C1 segment of cervical spinal cord (tissue), 14 donors: ENCODE data around the gene PRKAR2B.
A peak's percentile ranks its signal among the peaks of the same experiment; 100 is the strongest.

Experiments used
- DNase-seq, 14 donors: peaks; one replicate each; lab custom pipeline; 2025; lab: John Stamatoyannopoulos, UW

Gene PRKAR2B

DNA sequence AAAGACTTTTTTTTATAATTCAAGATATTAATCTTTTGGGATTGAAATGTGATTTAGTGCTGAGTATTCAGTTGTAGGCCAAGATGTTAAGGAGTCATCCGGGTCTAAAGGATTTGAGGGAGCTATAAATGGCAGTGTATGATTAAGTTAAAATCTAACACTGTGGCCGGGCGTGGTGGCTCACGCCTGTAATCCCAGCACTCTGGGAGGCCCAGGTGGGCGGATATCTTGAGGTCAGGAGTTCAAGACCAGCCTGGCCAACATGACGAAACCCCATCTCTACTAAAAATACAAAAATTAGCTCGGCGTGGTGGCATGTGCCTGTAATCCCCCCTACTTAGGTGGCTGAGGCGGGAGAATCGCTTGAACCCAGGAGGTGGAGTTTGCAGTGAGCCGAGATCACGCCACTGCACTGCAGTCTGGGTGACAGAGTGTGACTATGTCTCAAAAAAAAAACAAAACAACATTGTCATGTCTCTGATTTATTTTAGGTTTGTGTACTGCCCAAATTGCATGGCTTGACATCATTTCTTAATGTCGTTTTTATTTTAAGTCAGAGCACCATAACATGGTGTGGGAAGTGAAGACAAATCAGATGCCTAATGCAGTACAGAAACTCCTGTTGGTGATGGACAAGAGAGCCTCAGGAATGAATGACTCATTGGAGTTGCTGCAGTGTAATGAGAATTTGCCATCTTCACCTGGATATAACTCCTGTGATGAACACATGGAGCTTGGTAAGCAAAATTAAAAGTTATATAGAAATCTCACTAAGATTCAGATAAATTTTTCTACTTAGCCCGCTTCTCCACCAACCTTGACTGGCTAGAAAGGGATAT lies 135.0 kb downstream of the PRKAR2B start:
- no peak for DNase-seq

DNA sequence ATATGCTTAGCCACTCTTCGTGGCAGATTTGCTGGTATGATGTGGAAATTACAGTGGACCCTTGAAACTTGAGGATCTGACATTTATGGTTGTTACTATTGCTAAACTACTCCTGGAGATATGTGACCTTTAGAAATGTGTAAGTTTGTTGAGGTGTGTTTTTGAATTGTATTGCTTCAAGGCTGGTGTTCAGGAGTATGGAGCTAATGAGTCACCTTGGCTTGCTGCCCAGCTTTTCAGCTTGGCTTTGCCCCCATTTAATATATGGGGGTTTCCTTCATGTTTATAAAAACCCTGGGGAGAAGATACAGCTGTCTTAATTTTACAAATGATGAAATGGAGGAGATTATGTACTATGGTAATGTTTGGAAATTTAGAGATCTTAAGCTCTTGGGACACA lies 135.9 kb downstream of the PRKAR2B start:
- no peak for DNase-seq

DNA sequence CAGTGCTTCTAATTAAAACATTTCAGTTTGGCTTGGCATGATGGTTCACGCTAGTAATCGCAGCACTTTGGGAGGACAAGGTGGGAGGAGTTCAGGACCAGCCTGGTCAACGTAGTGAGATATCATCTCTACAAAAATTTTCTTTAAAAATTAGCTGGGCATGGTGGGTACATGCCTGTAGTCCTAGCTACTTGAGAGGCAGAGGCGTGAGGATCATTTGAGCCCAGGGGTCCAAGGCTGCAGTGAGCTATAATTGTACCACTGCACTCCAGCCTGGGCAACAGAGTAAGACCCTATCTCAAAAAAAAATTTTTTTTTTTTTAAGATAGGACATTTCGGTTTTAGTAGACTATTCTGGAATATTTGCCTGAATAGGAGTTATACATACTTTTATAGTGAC lies 136.7 kb downstream of the PRKAR2B start:
- DNase-seq, result no peak

DNA sequence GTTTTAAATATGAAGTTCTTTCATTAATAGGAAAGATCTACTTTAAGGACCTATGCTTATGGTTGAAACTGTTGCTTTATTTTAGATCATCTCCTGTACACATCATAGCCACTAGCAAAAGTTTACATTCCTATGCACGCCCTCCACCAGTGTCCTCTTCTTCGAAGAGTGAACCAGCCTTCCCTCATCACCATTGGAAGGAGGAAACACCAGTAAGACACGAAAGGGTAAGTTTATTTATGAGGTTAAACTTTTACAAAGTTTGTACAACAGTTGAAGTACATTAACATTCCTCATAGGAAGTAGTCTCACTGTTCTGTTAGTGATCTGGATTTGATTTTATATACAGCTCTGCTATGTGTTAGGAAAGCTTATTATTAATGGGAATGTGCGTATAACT lies 141.2 kb downstream of the PRKAR2B start:
- no peak for DNase-seq

DNA sequence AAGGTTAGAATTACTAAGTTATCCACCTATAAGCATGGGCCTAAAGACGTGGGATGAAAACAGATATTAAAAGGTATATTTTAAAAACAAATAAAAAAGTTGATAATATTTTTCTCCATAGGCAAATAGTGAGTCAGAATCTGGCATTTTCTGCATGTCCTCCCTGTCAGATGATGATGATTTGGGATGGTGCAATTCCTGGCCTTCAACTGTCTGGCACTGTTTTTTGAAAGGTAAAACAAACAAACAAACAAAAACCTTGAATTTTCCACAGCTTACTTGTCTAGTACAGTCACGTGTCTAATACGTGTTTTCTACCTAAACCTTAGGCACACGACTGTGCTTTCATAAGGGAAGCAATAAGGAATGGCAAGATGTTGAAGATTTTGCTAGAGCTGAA lies 141.7 kb downstream of the PRKAR2B start:
- DNase-seq, result no peak

DNA sequence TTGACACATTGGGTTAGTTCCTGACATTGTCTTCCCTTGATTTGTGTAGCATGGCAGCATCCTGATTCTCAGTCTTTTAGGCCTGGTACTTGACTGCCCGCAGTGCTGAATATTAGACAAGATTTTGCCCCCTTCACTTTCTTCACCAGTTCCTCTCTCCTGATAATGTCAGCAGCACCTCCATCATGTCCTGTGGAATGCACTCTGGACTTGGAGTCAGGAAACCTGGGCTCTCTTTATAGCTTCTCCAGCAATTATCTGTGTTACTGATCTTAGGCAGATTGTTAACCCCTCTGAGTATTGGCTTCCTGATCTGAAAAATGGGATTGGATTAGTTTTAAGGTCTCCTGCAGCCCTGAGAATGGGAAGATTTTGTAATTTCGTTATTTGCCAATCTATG lies 143.3 kb downstream of the PRKAR2B start:
- no peak for DNase-seq

DNA sequence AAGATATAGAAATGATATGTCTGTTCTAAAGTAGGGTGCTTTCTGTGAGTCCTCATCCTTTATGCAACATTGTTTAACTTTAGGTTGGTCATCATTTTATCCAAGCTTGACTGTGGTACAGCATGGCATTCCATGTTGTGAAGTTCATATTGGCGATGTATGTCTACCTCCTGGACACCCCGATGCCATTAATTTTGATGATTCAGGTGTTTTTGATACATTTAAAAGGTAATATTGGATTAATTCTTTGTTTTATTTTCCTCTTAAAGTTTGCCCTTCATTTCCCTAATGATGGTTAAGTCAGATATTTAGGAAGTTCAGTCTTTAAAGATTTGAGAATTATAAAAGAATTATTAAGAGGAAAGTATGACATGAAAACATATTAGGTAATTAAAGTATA lies 145.6 kb downstream of the PRKAR2B start:
- no peak for DNase-seq

DNA sequence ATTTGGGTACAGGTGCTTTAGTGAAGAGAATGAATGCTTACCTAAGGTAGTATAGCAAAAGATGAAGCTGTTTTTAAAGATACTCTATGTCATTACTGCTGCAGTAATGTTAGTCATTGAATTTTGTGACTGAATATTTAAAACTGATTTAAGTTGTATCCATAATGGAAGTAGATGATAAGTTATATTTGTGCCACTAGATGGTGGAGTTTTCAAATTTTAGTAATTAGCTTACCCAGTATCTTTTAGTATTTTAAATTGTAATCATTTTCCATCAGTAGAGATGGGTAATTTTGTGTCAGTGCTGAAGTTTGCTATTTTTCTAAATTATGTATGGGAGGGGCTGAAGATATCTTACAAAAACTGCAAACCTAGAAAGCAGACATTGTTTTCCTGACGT lies 149.5 kb downstream of the PRKAR2B start:
- DNase-seq, result no peak

DNA sequence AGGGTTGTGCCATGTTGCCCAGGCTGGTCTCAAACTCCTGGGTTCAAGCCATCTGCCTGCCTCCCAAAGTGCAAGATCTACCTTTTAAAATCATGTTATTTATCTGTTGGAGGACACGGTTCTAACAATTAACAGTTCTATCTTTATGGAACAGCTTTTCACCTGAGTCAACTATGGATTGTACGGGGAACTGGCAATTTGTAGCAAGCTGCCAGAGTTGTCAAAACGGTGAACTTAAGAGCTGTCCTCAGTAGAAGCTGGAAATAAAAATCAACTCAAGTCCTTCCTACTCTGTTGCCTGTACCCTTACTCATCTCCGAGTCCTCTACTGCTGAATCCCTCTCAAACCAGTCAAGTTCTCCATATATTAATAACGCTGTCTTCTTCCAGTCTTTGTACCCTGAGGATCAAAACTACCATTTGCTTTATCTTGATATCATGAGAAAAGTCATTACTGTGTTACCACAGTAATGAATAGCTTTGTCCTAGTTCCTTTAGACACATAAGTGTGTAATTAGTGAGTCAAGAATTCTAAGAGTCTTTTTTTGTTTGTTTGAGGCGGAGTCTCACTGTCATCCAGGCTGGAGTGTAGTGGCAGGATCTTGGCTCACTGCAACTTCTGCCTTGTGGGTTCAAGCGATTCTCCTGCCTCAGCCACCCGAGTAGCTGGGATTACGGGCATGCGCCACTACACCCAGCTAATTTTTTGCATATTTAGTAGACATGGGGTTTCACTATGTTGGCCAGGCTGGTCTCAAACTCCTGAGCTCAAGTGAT lies 152.5 kb downstream of the PRKAR2B start:
- DNase-seq, result no peak

DNA sequence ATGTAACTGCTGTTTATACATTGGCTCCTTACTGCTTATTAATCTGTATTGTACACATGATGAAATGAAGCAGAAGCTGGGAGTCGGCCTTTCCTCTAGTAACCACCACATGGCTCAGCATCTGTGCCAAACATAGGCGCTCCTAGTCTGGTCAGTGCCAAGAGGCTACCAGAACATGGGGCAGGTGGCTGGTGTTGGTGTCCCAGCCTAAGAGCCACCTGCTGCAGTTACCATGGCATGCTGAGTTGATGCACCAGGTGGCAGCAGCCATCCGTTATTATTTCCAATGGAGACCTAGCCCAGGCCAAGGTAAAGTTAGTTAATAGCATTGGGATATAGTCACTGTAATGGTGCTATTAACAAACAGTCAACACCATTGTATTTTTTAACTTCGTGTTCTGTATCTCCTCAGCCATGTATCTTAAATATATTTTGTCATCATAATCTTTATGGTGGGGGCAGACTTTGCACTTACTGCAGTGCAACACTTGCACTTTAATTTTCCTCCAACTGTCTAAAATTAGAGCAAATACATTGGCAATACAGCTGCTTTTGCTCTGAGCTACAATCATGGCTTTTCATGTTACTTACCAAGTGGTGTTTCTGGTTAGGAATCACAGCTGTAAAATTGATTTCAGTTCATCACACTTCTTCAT lies 157.4 kb downstream of the PRKAR2B start:
- peak in 5 of 14 donors; percentile 7 to 96 (median 21) for DNase-seq

DNA sequence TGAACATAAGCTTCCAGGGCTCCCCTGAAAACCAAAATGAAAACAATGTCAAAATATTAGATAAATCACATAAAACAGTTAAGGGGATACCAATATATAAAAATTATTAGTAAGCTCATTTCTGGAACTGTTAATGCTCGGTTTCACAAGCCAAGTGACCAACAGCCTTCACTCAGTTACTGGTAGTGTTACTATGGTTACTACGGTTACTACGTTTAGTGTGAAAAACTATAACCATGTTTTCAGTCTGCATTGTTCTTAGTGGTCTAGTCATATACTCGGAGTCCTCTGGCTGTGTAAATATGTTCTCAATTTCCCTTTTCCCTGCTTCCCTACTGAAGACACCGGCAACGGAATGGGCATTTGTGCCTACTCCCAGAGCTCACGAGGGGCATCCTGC lies 159.1 kb downstream of the PRKAR2B start:
- no peak for DNase-seq

DNA sequence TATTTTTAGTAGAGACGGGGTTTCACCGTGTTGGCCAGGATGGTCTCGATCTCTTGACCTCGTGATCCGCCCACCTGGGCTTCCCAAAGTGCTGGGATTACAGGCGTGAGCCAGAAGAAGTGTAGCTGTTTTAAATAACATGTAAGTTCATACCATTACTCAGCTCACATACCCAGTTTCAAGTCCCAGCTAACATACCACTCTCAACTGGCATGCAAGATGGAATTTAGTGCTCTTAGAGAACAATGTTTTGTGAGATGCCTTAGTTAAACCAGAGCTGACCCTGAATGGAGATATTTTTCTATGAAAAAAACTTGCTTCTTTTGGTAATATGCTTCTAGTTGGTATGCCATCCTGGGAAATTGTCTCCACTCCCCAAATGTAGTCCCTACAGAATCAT lies 161.6 kb downstream of the PRKAR2B start:
- DNase-seq, result no peak

DNA sequence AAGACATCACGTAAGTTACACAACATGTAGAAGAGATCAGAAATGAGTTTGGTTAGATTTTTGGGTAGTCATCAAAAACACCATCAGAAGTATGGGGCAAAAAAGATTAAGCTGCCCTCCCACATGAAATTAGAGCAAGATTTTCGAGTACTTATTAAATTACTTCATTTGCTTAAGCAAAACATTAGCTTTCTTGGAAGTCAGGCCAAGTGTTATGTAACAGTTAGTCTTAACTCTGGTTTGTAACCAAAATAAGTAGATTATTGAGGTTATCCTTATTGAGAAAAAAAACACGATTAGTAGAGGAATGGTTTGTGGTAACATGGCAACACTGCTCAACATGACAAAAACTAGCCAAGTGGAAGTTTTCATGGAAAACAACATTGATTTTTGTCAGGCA lies 162.2 kb downstream of the PRKAR2B start:
- DNase-seq, result no peak

DNA sequence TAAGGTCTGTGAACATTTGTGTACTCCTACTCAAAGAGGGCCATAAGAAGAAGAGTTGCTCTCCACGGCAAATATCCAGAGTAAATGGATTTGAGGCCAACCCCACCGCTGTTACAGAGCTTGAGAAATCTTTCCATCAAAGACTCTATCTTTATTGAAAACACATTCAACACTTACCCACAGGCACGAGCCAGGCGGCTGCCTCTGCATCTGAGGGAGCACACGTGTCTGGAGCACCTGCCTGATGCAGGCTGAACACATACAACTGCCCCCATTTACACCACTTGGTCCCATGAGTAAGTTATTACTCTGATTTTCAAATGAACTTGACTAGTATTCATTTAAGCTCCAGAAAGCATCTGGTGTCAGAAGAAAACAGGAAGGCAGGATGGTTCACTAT lies 163.0 kb downstream of the PRKAR2B start:
- DNase-seq, result peak in 1 of 14 donors; percentile 52

DNA sequence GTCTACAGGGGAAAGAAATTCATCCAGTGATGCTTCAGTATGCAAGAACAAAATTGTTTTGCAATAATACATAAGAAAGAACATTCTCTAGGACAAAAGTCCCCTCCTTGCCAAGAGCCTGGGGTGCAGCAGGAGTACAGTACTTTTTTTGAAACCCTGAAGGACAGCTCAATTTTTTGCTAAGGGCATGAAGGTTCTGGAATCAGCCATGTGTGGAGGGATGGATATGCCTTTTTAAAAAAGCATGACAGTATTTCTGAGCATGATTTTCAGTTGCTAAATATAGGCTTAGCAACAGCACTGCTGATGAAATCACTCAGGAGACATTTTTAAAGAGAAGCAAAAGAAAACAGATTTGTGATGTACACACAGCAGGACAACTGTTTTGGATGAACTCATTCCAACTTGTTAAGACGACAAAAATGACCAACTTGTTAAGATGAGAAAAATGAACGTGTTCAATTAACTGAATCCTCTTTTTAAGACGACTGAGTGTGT lies 163.6 kb downstream of the PRKAR2B start:
- DNase-seq, result peak in 1 of 14 donors; percentile 78

DNA sequence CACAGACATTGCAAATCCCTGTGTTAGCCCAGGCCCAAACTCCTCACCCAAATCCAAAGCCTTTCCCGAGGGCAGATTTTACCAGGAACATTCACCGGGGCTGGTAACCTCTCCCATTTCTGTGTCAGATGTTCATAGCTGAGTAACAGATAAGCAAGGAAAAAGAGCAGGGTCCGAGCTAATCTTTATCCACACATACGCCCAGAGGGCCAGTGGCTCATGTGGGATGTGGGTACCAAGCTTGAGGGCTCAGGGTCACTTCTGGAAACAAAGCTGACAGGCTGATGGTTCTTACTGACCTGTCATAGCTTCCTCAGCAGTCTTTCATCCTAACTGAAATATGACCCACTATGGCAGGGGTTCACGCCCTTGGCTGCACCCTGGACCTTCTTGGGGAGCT lies 164.1 kb downstream of the PRKAR2B start:
- DNase-seq, result no peak

DNA sequence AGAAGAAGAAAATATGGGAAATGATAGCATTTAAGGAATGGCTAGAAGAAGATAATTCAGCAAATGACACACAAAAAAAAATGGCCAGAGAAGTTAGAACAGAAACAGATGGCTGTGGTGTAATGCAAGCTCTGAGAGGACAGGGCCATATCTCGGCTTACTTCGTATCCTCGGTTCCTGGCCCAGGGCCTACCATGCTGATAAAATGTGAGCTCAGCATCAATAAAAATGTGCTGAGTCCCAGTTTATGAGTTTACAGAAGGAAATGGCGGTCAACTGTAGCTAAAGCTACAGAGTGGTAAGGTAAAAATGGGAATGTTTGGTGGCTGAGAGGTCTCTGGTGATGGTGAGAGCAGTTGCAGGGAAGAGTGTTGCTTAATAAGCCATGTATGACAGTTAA lies 165.1 kb downstream of the PRKAR2B start:
- DNase-seq, result no peak

DNA sequence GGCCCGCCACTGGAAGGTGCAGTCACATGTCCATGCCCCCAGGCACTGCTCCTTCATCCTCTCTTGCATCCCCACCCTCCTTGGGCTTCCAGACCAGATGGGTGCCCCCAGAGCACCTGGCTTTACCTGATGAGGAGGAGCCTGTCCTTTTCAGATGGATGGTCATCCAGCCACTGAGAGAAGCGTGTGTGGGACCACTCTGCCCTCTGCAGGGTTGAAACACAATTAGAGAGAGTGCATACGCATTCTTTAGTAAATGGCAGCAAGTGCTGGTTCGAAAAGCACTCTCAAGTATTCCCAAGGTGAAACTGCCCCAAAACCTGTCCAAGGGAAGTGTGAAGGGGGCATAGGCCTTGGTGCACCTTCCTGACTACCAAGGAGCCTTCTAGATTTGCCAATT lies 165.9 kb downstream of the PRKAR2B start:
- DNase-seq, result no peak
